Naive B cell (primary cell): ENCODE data around the gene EPM2A. TPM values are rescaled to one million over a fixed set of nuclear protein-coding genes. Genes with fewer than 3 reads are reported as not detected.
"Not testable (repeated sequence)": the region's sequence is repeated elsewhere in the genome, so short reads cannot be mapped to it uniquely, and the experiment has no call there.

Source experiments
- ATAC-seq, 2 donors: fragments of 150-1000 bp; cut with Tn5 transposase; 2 replicates each; pipeline ENCODE4 v1.10.0; 2021; ENCODE audit warnings: low read depth in 2 of 2, mild to moderate bottlenecking in 2 of 2, moderate library complexity in 2 of 2
- DNase-seq: peaks from one replicate; pipeline ENCODE4 v3.0.0; 2022
- H3K27ac Mint-ChIP-seq, 6 donors: one replicate each; pipeline ENCODE4 v1.8.0; 2020 to 2022; ENCODE audit warnings: mild to moderate bottlenecking in 6 of 6, mixed read lengths in 6 of 6, moderate library complexity in 5 of 6, inconsistent platforms in 2 of 6
- H3K27me3 Mint-ChIP-seq, 3 donors: one replicate each; pipeline ENCODE4 v1.8.0; 2021 to 2022; ENCODE audit warnings: mixed read lengths in 3 of 3, mild to moderate bottlenecking in 1 of 3
- H3K36me3 Mint-ChIP-seq, 2 donors: one replicate each; pipeline ENCODE4 v1.8.0; 2020 to 2022; ENCODE audit warnings: mixed read lengths in 2 of 2, inconsistent platforms in 1 of 2, mild to moderate bottlenecking in 1 of 2
- H3K4me1 Mint-ChIP-seq, 3 donors: one replicate each; pipeline ENCODE4 v1.8.0; 2020 to 2022; ENCODE audit warnings: mixed read lengths in 3 of 3, inconsistent platforms in 1 of 3, mild to moderate bottlenecking in 1 of 3, moderate library complexity in 1 of 3
- H3K4me3 Mint-ChIP-seq, 8 donors: one replicate each; pipeline ENCODE4 v1.8.0; 2020 to 2022; ENCODE audit warnings: mild to moderate bottlenecking in 8 of 8, mixed read lengths in 8 of 8, moderate library complexity in 8 of 8, inconsistent platforms in 2 of 8
- H3K9me3 Mint-ChIP-seq, 7 donors: one replicate each; pipeline ENCODE4 v1.8.0; 2020 to 2022; ENCODE audit warnings: mixed read lengths in 7 of 7, mild to moderate bottlenecking in 5 of 7, inconsistent platforms in 2 of 7, moderate library complexity in 1 of 7
- polyA plus RNA-seq, 6 donors: library from polyadenylated mRNA; unstranded; fragments of 300-500 nt; fragmentation: Illumina TruSeq; gene quantifications; one replicate each; pipeline ENCODE4 v1.2.3, GENCODE V29; 2021; ENCODE audit warnings: low read depth in 6 of 6

Gene EPM2A
- polyA plus RNA-seq, 6 donors from 2014 or later, result 14.1 to 22.9 (median 17.1) TPM

DNA sequence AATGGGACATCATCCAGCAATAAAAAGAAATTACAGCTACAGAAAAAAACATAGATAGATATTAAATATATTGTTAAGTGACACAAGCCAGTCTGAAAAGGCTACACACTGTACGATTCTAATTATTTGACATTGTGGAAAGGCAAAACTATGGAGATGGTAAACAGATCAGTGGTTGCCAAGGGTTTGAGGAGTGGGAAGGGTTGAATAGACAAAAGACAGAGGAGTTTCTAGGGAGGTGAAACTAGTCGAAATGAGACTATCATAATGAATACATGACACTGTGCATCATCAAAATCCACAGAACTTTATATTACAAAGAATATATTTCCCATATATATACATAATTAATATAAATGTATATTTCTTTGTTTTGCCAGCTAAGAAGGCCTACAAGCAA lies 9.8 kb downstream of the EPM2A start:
- no peak overlapping the region for H3K27ac Mint-ChIP-seq
- H3K9me3 Mint-ChIP-seq, result peaks cover 22 to 62% (median 40%) of the 10 kb centered on the region in 7 donors
- H3K4me3 Mint-ChIP-seq, result no peak overlapping the region
- H3K4me1 Mint-ChIP-seq, result peaks cover 18 to 25% (median 20%) of the 10 kb centered on the region in 3 donors
- ATAC-seq, result no peak
- H3K36me3 Mint-ChIP-seq, result peaks cover 29 to 45% of the 10 kb centered on the region in 2 donors
- DNase-seq, result no peak
- no peaks in the 10 kb centered on the region for H3K27me3 Mint-ChIP-seq

DNA sequence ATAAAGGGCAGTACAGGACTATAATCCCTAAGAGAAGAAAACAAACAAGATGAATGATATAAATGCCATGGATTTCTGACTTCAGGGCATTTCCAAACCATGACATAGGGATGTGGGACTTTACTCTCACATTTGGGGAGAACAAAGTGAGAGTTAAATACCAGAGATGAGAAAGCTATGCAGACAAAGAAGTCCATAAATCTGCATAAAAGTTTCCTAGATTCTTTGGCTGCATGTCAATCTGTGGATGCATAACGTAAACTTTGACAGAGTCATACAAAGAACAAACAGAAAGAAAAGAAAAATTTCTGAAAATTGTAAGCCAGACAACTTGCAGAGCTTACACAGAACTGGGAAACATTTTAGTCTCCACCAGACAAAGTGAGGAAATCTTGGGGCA lies 11.7 kb downstream of the EPM2A start:
- ATAC-seq (no peak), DNase-seq (no peak)
- Mint-ChIP-seq H3K36me3 (peaks cover 29 to 31% of the 10 kb centered on the region in 2 donors), H3K27ac (peak overlapping the region in 1 of 6 donors; percentile 67), H3K4me1 (peaks cover 6 to 13% (median 7%) of the 10 kb centered on the region in 3 donors), H3K9me3 (peaks cover 13 to 47% (median 28%) of the 10 kb centered on the region in 7 donors), H3K4me3 (no peak overlapping the region), H3K27me3 (no peaks in the 10 kb centered on the region)

DNA sequence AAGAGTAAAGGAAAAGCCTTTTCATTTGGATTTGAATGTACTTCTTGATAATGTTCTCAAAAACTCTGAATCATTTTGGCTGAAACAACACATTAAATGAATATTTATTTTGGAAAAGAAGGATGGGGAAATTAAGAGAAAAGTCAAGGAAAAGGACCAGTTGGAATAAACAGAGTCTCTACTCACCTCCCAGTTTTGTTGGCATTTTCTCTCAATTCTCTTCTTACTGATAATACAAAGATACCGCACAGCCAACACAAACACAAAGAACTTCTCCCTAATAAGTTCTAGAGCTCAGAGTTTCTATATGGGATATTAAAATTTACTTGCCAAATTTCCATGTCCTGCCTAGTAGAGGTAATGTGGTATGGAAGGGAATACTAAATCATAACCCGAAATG lies 13.1 kb downstream of the EPM2A start:
- Mint-ChIP-seq H3K36me3 (peaks cover 20 to 23% of the 10 kb centered on the region in 2 donors), H3K27ac (no peak overlapping the region), H3K9me3 (peaks cover 4 to 33% (median 18%) of the 10 kb centered on the region in 7 donors), H3K27me3 (no peaks in the 10 kb centered on the region), H3K4me3 (no peak overlapping the region), H3K4me1 (peaks cover 0 to 7% (median 0%) of the 10 kb centered on the region in 3 donors)
- ATAC-seq (no peak), DNase-seq (no peak)

DNA sequence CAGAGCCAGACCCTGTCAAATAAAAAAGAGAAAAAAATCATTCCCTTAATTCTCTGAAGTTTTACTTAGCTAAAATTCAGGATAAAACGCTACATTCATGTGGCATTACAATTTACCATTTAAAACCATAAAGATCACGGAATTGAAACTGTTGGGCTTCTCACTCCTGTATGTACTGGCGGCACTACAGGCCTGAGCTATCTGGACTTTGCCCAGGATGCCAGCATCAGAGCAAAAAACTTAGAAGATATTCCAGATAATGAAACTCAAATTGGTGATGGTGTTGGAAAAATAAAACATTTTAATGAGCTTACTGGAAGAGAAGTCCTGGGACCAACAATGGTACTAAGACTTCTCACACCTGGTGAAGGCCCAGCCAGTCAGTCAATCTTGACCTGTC lies 14.2 kb downstream of the EPM2A start:
- no peaks in the 10 kb centered on the region for H3K27me3 Mint-ChIP-seq
- H3K9me3 Mint-ChIP-seq, result peaks cover 10 to 29% (median 16%) of the 10 kb centered on the region in 7 donors
- H3K4me1 Mint-ChIP-seq, result peaks cover 6 to 14% (median 8%) of the 10 kb centered on the region in 3 donors
- peak overlapping the region in 1 of 6 donors; percentile 27 for H3K27ac Mint-ChIP-seq
- ATAC-seq (no peak), DNase-seq (no peak)
- H3K36me3 Mint-ChIP-seq, result peaks cover 25 to 29% of the 10 kb centered on the region in 2 donors
- no peak overlapping the region for H3K4me3 Mint-ChIP-seq

DNA sequence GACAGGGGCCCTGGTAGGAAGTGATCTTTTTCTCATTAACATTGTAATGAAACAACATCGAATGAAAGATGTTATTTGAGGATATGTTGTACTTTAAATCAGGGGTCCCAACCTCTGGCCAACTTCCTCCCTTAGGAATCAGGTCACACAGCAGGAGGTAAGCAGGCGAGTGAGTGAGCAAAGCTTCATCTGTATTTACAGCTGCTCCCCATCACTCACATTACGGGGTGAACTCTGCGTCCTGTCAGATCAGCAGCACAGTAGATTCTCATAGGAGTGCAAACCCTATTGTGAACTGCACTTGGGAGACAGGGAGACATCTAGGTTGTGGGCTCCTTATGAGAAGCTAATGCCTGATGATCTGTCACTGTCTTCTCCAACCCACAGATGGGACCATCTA lies 19.9 kb downstream of the EPM2A start:
- no peak for DNase-seq
- Mint-ChIP-seq H3K27me3 (no peaks in the 10 kb centered on the region), H3K4me3 (no peak overlapping the region), H3K9me3 (peaks cover 16 to 34% (median 24%) of the 10 kb centered on the region in 7 donors), H3K4me1 (peaks cover 7 to 11% (median 8%) of the 10 kb centered on the region in 3 donors), H3K27ac (no peak overlapping the region), H3K36me3 (peaks cover 26 to 48% of the 10 kb centered on the region in 2 donors)
- no peak for ATAC-seq

DNA sequence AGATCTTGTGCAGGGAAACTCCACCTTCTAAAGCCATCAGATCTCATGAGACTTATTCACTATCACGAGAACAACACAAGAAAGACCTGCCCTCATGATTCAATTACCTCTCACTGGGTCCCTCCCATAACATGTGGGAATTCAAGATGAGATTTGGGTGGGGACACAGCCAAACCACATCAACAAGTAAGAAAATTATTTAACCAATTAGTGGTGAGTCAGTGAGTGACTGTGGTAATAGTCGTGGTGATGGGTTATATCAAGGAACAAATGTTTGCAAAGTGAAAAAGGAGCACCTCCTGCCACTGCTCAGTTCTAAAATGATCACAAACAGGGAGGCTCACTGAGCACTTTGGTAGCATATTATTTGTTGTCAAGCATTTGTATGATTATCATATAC lies 20.6 kb downstream of the EPM2A start:
- no peak overlapping the region for H3K4me3 Mint-ChIP-seq
- ATAC-seq (no peak), DNase-seq (no peak)
- H3K27ac Mint-ChIP-seq, result no peak overlapping the region
- peaks cover 7 to 11% (median 8%) of the 10 kb centered on the region in 3 donors for H3K4me1 Mint-ChIP-seq
- H3K27me3 Mint-ChIP-seq, result no peaks in the 10 kb centered on the region
- H3K9me3 Mint-ChIP-seq, result peaks cover 16 to 34% (median 24%) of the 10 kb centered on the region in 7 donors
- peaks cover 26 to 50% of the 10 kb centered on the region in 2 donors for H3K36me3 Mint-ChIP-seq

DNA sequence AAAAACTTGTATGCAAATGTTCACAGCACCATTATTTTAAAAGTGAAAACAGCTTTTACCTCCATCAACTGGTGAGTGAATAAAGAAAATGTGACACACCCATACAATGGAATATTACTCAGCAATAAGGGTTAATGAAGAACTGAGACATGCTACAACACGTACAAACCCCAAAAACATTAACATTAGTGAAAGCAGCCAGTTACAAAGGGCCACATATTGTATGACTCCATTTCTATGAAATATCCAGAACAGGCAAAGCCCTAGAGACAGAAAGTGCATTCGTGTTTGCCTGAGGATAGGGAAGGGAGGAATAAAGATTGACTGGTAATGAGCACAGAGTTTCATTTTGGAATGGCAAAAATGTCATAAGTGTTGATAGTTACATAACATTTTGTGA lies 21.5 kb downstream of the EPM2A start:
- H3K4me3 Mint-ChIP-seq, result no peak overlapping the region
- no peaks in the 10 kb centered on the region for H3K27me3 Mint-ChIP-seq
- H3K27ac Mint-ChIP-seq, result no peak overlapping the region
- H3K36me3 Mint-ChIP-seq, result peaks cover 34 to 59% of the 10 kb centered on the region in 2 donors
- ATAC-seq (no peak), DNase-seq (no peak)
- peaks cover 16 to 38% (median 26%) of the 10 kb centered on the region in 7 donors for H3K9me3 Mint-ChIP-seq
- peaks cover 7 to 11% (median 8%) of the 10 kb centered on the region in 3 donors for H3K4me1 Mint-ChIP-seq

DNA sequence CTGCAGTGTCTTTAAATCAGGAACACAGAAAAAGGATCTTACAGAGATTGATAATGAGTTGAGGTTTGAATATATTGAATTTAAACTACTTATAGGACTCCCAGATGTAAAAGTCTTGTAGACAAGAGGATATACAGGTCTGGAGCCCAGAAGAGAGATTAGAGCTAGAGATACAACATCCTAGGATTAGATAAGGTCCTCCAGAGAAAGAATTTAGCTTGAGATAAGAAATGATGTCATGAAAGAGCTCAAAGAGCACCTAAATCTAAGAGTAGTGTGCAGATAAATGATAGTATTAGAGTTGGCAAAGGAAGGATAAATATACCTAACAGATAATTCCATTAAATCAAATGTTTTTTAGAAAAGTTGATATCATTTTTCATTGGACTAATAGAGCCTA lies 23.9 kb downstream of the EPM2A start:
- DNase-seq (no peak), ATAC-seq (no peak)
- Mint-ChIP-seq H3K27ac (peak overlapping the region in 1 of 6 donors; percentile 49), H3K27me3 (no peaks in the 10 kb centered on the region), H3K36me3 (peaks cover 30 to 53% of the 10 kb centered on the region in 2 donors), H3K4me3 (no peak overlapping the region), H3K9me3 (peaks cover 10 to 49% (median 25%) of the 10 kb centered on the region in 7 donors), H3K4me1 (peaks cover 6 to 12% (median 8%) of the 10 kb centered on the region in 3 donors)

DNA sequence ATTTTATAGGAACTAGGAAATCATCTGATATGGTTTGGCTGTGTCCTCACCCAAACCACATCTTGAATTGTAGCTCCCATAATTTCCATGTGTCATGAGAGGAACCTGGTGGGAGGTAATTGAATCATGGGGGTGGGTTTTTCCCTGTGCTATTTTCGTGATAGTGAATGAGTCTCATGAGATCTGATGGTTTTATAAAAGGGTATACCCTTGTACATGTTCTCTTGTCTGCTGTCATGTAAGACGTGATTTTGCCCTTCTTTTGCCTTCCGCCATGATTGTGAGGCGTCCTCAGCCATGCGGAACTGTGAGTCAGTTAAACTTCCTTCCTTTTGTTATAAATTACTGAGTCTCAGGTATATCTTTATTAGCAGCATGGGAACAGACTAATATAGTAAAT lies 27.9 kb downstream of the EPM2A start:
- Mint-ChIP-seq H3K4me3 (peak overlapping the region in 1 of 8 donors; percentile 12), H3K9me3 (peaks cover 0 to 27% (median 11%) of the 10 kb centered on the region in 7 donors), H3K36me3 (peaks cover 14 to 22% of the 10 kb centered on the region in 2 donors), H3K4me1 (peaks cover 12 to 15% (median 14%) of the 10 kb centered on the region in 3 donors), H3K27me3 (no peaks in the 10 kb centered on the region), H3K27ac (peak overlapping the region in 1 of 6 donors; percentile 30)
- DNase-seq (no peak), ATAC-seq (no peak)

DNA sequence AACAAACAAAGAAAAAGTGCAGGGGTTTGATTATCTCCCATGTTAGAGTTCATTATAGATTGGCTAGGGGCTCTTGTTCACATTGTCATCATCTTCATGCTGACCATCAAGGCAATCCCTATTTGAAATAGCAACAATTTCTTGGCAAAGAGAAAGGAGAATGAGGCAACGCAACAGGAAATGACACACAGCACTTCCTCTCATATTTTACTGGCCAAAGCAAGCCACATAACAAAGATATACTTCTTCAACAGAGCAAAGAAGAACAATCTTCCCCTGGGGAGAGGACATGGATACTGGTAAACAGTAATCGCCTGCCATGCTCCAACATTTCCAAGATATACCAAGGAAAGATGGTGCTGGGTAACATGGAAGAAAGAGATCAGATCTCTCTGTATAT lies 29.8 kb downstream of the EPM2A start:
- ATAC-seq (no peak), DNase-seq (no peak)
- H3K4me3 Mint-ChIP-seq, result no peak overlapping the region
- H3K27me3 Mint-ChIP-seq, result no peaks in the 10 kb centered on the region
- H3K27ac Mint-ChIP-seq, result peak overlapping the region in 1 of 6 donors; percentile 50
- H3K4me1 Mint-ChIP-seq, result peaks cover 12 to 15% (median 14%) of the 10 kb centered on the region in 3 donors
- peaks cover 10 to 13% of the 10 kb centered on the region in 2 donors for H3K36me3 Mint-ChIP-seq
- peaks cover 0 to 22% (median 7%) of the 10 kb centered on the region in 7 donors for H3K9me3 Mint-ChIP-seq

DNA sequence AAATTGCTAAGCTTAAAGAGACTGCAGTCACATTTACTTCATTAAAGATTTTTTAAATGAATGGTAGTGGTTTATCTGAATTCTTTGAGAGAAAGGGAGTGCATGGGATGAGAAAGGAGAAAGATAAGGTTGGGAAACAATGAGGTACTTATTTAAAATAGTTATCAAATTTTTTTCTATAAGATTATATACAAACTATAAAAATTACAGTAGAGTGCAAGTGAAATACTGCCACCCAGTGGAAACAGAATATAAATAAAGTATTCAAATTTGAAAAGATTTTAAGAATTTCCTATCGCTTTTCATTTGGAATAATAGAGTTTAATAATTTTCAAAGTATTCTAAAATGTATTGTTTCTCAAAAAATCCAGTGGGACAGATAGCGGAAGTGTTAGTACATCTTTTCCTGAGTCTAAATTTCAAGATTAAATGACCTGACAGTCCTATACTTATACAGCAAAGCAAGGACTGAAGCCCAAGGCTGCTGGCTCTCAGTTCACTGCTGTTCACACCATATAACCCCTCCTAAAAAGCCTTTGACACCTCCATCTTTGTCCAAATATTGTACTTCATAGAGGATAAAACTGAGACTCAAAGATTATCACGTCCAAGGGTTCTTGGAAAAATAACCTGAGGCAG lies 31.1 kb downstream of the EPM2A start:
- Mint-ChIP-seq H3K4me1 (peaks cover 12 to 15% (median 14%) of the 10 kb centered on the region in 3 donors), H3K27me3 (no peaks in the 10 kb centered on the region), H3K4me3 (no peak overlapping the region), H3K27ac (no peak overlapping the region), H3K36me3 (peaks cover 7% of the 10 kb centered on the region in 2 donors), H3K9me3 (peaks cover 0 to 18% (median 6%) of the 10 kb centered on the region in 7 donors)
- ATAC-seq, result no peak
- no peak for DNase-seq

DNA sequence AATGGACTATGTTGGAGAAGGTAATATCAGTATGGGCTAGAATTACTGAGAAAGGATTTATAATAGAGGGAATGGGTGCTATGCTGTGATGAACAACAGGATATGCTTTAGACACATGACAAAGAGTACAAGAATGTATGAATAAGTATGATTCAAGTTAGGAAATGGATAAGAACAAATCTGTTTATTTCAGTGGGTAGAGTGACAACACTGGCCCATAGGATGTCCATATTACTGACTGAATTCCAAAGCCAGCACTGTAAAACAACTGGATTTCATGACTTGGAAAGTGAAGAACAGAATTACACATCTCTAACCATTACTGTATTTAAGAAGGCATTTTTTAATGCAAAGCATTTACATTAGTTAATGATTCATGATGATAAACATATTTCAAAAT lies 35.9 kb downstream of the EPM2A start:
- Mint-ChIP-seq H3K9me3 (peaks cover 5 to 20% (median 12%) of the 10 kb centered on the region in 7 donors), H3K27me3 (no peaks in the 10 kb centered on the region), H3K36me3 (peaks cover 11 to 20% of the 10 kb centered on the region in 2 donors), H3K4me3 (no peak overlapping the region), H3K4me1 (peaks cover 0 to 6% (median 0%) of the 10 kb centered on the region in 3 donors), H3K27ac (no peak overlapping the region)
- ATAC-seq, result no peak
- no peak for DNase-seq

DNA sequence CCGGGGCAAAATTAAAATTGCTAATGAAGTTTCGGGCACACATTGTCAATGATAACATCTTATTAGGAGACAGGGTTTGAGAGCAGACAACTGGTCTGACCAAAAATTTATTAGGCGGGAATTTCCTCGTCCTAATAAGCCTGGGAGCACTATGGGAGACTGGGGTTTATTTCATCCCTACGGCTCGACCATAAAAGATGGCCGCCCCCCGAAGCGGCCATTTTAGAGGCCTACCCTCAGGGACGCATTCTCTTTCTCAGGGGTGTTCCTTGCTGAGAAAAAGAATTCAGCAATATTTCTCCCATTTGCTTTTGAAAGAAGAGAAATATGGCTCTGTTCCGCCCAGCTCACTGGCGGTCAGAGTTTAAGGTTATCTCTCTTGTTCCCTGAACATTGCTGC lies 37.9 kb downstream of the EPM2A start:
- not testable (repeated sequence) for ATAC-seq, H3K27me3 Mint-ChIP-seq, H3K27ac Mint-ChIP-seq, H3K4me3 Mint-ChIP-seq, H3K4me1 Mint-ChIP-seq, DNase-seq
- H3K9me3 Mint-ChIP-seq, result peaks cover 5 to 27% (median 14%) of the 10 kb centered on the region in 7 donors
- H3K36me3 Mint-ChIP-seq, result peaks cover 11 to 26% of the 10 kb centered on the region in 2 donors

DNA sequence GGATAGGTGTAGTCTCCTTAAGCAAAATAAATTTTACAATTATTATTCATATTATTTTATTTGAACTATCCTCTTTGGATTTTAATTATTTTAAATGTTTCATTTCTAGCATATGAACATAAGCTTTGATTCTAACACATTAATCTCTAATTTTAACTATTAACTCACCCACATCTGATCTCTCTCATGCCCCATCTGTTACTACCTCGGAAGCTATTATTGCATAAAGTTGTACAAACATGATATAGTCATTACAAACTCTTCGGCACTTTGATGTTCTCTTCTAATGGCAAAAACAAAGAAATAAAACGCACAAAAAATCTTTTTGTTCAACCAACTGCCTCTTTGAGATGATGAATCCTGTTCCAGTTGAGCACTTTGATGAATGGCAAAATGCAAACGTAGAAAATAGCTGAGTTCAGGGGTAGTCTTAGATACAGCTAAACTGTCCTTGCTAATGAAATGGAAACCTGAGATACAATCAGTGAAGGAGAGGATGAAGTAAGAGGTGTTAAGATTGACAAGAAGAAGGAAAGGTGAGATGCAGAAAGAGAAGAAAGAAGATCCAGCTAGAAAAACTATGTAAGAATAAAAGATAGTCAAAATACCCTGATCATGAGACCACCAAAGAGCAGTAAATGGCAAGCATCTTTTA lies 41.1 kb downstream of the EPM2A start:
- ATAC-seq, result no peak
- Mint-ChIP-seq H3K27me3 (no peaks in the 10 kb centered on the region), H3K9me3 (peaks cover 5 to 28% (median 16%) of the 10 kb centered on the region in 7 donors), H3K36me3 (peaks cover 11 to 26% of the 10 kb centered on the region in 2 donors), H3K4me3 (no peak overlapping the region), H3K27ac (peak overlapping the region in 1 of 6 donors; percentile 43), H3K4me1 (peaks cover 4 to 8% (median 6%) of the 10 kb centered on the region in 3 donors)
- no peak for DNase-seq
